ENCODE measurements around the gene KDELR3.

- TF ChIP-seq CTCF (IDR thresholded peaks at IDR 0.05; ENCODE audit: low read depth, low read length): no peak
- TF ChIP-seq MYC (IDR thresholded peaks at IDR 0.05; ENCODE audit: low read depth, low read length): no peak
These were observed 2.0 kb upstream of the KDELR3 start for GRCh38 chr22:38465673-38466490.
